Muscle of arm (tissue), 12 donors: ENCODE results near the gene INO80B. TPM values are rescaled to one million over a fixed set of nuclear protein-coding genes. Genes with fewer than 3 reads are reported as not detected.
A peak's percentile ranks its signal among the peaks of the same experiment; 100 is the strongest.
"Not testable (repeated sequence)": the region's sequence is repeated elsewhere in the genome, so short reads cannot be mapped to it uniquely, and the experiment has no call there.

Source experiments
- DNase-seq: peaks from one replicate; pipeline ENCODE4 v3.0.0-alpha.2; 2013
- polyA plus RNA-seq, 12 donors: library from polyadenylated mRNA; unstranded; fragments of 120-200 nt; gene quantifications; one replicate each; pipeline ENCODE4 v1.2.1, GENCODE V29; 2013; ENCODE audit not compliant: insufficient read length in 12 of 12

INO80B gene
- polyA plus RNA-seq, 12 donors = 12.8 to 42.3 (median 16.1) TPM; not detected in 1

DNA sequence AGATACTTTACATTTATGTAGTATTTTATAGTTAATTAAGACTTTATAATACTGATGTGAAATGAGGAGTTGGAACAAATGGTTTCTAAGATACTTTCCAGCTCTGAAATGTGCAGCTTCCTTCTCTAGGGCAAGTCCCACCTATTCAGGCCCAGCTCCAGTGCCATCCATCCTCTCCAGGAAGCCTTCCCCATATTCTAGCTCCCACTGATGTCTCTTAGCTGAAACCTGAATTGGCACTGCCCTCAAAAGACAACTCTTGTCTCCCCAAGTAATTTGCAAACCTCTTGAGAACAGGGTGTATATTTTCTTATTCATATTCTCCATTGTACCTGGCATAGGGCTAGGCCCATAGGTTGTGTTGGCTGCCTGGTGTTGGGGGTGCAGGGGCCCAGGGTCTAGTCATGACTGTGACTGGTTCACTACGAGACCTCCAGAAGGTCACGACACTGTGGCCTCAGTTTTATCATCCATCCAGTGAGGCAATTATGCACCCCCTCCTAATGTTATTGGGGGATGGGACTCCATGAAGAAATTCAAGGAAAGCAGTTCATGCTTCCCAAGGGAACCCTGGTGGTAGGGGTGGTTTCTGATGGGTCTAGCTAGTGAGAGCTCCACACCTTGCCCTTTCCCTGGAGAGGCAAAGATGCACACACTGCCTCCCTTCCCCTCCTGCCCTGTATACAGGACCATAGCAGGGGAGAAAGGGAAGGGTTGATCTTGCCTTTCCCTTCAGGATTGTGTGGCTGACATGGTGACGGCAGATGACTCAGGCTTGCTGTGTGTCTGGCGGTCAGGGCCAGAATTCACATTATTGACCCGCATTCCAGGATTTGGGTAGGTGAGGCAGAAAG, 30.5 kb upstream of the INO80B start:
- DNase-seq = no peak

DNA sequence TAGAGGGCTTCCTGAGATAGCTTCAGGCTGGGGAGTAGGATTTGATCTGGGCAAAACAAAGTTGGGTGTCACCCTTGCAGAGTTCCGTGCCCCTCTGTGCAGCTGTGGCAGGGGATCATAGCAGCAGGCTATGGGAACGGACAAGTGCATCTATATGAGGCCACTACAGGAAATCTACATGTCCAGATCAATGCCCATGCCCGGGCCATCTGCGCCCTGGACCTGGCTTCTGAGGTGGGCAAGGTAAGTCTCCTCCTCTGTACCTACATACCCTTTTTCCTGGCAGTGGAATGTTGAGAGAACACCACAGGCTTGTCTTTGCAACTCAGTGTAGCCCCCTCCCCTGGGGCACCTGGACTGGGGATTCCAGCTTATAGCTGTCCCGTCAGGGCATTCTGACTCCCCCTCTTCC, 29.9 kb upstream of the INO80B start:
- DNase-seq = no peak

DNA sequence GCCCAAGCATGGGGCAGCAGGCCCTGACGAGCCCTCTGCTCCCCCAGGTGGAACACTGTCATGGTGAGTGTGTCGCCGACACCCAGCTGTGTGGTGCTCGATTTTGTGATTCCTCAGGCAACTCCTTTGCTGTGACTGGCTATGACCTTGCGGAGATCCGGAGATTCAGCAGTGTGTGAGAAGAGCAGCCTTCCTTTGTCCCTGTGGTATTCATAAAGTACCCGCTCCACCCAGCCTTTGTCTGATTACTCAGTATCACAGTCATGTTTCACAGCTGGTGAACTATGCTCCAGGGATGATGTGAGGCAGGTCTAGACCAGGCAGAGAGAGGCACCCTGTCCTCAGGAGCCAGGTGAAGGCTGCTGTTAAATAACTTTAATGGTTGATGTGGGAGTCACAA, 29.4 kb upstream of the INO80B start:
- no peak for DNase-seq

DNA sequence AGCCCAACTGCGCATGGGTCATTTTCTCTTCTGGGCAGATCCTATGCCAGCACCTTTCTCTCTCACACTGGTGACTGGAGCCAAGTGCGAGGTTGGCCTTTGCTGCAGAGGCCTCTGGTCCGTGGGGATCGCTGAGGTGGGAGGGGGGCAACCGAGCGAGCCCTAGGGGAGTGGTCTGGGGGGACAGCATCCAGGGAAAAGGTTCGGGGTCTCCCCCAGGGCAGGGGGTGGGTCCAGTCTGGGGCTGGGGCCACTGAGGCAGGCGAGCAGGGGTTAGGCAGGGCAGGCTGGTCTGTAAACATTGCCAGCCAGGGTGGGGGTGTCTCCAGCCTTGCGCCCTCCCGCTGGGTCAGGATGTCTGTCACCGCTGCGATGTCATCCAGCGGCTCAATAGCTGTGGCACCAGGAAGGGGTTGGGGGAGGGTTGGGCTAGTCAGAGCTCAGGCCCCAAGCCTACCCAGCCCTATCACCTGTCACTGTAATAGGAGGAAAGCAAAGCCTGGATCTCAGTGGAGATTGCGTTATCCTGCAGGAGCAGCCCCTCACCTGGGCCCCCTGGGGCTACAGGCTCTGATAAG, 28.6 kb upstream of the INO80B start:
- no peak for DNase-seq

DNA sequence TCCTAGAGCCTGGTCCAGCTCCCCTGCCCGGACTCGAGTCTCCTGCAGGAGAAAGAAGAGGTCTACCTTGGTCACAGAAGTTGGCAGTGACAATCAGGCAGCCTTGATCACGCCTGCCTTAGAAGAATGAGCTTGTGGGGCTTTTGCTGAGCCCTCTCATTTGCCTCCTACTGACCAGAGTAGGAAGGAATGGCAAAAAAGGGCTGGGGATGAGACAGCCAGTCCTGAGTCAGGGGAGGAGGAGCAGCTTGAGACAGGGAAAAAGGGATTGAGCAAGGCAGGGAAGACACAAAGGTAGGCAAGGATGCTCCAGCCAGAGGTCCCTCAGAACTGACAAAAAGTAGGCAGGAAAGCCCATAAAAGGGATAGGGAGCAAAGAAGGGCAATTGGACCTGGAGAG, 27.3 kb upstream of the INO80B start:
- no peak for DNase-seq

DNA sequence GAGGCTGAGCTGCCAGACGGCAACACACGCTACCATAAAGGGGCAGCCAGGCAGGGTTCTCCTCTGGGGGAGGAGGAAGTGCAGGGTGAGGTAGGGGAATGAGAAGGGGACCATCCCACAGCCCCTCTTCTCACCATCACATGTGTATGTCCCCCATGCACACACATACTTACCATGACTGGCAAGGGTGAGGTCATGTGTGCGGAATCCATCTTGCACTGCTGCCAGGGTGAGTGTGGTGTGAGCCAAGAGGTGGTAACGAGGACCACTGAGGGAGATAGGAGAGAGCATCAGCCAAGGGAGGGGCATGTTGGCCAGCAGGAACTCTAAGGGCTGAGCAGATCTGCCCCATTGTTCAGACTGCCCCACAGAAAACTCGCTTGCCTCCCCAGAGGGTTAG, 26.2 kb upstream of the INO80B start:
- no peak for DNase-seq

DNA sequence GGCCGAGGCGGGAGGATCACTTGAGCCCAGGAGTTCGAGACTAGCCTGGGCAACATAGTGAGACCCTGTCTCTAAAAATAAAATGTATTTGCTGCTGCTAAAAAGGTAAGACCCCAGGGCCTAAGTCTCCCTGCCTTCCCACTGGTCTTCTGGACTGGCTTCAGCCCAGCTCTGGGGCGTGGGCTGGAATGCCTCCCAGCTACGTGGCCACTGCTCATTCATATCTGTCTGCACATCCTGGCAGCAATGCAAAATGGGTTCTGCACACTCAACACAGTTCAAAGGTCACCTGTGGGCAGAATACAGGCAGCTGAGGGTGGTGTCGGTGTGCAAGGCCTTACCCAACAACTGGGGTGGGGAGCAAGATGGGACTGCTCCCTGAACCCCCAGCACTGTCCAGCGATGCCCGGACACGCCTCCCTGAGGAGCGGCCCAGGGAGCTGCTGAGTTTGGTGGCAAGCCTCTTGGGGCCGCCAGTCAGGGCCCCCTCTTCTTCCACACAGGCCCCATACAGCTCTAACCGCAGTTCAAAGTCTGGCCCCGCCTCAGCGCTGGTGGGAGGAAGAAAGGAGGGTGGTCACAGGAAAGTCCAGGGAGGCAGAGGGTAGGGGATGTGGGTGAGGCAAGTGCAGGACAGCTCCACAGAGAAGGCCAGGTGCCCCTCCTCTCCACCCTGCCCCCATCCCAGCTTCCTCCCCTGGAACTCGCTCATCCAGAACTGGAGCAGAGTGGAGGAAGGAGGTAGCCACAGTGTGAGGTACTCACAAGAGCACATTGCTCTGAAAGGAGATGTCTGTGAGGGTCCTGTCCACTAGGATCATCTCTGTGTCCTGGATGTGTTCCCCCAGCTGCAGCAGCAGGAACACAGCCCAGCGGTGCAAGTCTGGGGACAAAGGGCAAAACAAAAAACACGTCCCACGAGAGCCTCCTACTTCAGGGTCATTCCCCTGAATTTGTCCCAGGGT, 25.1 kb upstream of the INO80B start:
- no peak for DNase-seq

DNA sequence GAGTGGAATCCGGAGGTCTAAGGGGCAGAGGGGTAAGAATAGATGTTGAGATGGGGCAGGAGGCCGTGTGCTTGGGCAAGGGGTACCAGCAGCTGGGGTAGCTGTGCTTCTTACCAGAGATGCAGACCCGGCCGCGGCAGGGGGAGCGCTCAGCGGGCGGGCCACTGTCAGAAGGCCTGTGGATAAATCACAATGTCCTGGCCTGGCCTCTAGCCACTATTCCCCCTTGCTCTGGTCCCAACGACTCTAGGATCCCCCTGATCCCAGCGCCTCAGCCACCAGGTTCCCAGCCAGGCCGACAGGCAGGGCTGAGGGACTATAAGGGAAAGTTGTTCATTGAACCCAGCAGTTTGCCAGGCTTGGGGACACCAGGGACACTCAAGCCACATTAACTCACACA, 24.4 kb upstream of the INO80B start:
- DNase-seq = no peak

DNA sequence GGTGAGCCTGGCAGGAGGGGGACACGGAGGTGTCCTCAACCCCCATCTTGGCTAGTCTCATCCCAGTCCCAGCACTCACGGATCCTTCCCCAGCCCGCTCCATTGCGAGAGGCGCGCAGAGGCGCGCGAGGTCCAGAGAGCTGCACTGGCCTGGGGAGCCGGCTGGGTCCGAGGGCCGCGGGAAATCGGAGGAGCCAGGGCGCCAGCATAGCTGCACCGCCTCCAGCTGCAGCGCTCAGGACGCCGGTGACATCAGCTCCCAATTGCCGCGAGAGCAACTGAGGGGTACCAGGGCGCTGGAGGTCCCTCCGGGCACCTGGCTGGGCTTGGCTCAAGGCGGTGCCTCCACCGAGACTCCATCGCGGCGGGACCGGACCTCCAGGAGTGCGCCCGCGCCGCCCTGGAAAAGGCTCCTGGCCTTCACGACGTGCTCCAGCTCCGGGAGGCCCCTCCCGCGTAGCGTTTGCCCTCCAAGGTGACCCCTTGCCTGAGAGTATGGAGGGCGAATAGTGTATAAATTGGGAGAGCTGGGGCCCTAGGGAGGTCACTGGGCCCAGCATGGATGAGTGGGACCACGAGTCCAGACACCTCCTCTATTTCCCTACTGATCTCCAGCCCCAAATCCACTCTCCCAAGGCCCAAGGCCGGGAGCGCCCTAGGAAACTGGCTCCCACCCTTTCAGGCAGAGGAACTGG, 18.6 kb upstream of the INO80B start:
- no peak for DNase-seq

DNA sequence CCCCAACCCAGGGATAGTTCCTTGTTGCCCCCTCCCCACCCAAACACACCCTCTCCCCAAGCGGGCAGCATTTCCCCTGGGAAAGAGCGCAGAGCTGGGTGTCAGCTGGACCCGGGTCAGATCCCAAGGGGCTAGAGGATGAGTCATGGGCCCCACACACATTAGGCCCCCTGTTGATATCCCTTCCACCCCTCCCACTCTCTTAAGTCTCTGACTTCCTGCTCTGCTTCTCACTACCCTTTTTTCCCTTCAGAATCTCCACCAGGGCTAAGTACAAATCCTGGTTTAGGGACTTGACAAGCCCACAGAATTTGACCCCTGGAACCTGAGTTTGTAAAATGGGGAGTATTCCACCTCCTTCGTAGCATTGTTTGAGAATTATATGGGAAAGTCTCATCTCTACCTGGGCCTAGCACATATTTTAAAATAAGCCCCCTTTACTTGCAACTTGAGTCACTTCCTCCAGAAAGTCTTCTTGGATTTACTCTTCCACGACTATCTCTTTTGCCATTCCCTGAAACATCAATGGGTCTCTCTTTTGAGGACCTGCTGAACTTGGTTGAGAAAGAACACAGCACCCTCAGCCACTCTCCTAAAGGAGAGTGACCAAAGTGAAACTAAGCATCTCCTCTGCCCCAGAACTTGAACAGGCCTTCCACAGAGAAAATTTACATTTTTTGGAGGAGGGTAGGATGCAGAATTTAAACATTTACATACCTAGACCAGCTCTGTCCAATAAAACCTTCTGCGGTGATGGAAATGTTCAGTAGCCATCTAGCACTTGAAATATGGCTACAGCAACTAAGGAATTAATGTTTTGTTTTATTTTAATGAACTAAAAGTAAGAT, 17.8 kb upstream of the INO80B start:
- DNase-seq = no peak

DNA sequence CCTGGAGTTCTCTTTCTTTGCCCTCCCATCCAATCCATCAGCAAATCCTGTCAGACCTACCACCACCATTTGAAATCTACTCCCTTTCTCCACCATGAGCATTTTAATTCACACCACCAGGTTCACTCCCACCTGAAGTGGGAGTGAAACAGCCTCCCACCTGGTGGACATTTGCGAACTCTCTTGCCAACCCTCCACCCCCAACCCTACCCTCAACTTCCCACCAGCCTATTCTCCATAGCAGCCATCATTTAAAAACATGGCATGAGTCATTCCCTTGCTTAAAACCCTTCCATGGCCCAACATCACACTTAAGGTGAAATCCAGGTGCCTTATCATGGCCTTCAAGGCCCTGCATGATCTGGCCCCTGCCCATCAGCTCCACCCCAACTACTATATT, 16.6 kb upstream of the INO80B start:
- DNase-seq = no peak

DNA sequence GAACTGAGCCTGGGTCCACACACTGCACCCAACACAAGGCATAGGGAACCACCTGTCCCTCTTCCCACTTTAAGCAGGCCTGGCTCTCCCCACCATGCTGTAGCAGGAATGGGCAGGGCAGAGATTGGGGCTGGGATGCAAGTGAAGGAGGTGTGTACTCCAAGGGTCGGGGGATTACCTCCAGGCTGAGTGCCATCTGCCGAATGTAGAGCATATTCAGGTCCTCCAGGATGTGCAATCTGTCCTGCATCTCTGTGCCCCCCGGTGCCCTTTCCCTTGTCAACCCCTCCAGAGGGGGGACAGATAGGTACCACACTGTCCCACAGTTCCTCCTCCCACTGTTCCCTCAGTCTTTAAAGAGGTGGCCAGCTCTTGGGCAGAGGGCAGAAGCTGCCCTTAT, 15.5 kb upstream of the INO80B start:
- no peak for DNase-seq

DNA sequence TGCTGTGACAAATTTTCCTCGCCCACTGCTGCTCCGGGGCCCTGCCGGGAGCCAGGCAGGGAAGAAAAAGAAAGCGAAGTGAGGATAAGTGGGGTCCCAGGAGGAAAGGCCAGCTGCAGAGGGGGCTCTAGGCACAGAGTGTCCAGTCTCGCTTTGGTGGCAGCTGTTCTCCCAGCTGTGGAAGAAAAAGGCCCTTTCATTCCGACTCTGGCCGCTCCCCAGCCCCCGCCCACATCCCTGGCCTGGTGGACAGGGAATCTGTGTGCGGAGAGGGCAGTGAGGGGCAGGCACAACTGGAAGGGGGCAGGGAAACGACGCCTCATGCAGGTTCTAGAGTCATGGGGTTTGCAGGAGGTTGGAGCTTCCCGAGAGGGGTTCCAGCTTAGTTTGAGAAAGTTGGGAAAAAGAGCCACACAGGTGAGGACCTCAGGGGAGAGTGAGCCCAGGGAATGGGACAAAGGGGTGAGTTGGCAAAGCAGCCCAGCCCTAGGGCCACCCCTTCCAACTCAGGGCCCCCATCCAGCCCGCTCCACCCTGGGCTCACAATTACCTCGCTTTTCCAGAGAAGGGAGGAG, 15.0 kb upstream of the INO80B start:
- peak; percentile 80 for DNase-seq

DNA sequence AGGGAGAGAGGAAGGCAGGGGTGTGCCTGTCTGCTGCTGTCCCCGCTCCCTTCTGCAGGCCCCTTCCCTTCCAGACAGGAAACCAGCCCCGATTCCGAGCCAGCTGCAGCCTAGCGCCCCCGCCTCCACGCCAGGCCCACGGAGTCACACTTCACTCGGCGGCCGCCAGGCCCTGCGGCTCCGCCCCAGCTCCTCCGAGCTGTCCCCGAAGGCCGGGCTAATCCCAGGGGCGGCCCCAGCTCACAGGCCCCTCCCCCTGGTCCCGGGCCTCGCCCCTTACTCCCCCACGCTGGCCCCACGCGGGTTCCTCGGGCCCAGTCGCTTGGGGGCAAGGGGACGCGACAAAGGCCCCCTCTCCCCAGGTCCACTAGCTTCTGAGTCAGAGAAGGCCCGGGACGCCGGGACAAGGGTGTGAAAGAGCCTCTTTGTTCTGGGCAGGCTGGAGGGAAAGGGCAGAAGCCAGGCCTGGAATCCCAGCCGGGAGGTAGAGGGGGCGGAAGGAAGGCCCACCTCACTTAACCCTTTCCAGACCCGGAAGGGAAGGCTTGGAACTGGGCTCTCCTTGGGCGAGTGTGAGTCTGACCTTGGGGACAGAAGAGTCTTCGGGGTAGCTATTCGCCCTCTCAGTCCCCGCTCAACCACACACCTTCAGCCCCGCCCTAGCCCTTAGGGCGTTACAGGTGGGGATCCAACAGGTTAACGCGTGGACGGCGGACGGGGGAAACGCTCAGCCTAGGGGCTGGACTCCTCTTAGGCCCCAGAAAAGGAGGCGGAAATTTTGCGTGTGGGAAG, 14.3 kb upstream of the INO80B start:
- peak; percentile 92 for DNase-seq

DNA sequence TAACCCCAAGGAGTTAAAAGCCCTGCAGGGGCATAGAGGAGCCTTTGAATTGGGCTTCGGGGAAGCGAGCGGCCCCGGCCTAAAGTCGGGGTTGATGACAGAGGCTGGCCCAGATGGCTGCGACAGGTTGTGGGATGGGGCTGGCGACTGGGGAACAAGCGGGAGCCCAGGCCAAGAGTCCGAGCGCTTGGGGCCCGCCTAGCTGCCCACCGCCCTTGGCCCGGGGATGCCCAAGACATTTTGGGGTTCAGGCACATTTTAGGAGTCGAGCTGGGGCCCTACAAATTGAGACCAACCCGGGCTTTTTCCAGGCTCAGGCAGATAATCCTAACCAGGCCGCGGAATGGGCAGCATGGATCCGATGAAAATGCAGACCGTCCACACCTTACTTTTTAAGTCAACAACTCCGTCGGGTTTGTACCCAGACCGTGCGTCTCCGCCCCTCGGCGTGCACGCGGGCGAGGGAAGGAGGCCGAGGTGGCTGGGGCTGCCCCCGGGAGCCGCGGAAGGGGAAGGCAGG, 13.7 kb upstream of the INO80B start:
- DNase-seq = no peak

DNA sequence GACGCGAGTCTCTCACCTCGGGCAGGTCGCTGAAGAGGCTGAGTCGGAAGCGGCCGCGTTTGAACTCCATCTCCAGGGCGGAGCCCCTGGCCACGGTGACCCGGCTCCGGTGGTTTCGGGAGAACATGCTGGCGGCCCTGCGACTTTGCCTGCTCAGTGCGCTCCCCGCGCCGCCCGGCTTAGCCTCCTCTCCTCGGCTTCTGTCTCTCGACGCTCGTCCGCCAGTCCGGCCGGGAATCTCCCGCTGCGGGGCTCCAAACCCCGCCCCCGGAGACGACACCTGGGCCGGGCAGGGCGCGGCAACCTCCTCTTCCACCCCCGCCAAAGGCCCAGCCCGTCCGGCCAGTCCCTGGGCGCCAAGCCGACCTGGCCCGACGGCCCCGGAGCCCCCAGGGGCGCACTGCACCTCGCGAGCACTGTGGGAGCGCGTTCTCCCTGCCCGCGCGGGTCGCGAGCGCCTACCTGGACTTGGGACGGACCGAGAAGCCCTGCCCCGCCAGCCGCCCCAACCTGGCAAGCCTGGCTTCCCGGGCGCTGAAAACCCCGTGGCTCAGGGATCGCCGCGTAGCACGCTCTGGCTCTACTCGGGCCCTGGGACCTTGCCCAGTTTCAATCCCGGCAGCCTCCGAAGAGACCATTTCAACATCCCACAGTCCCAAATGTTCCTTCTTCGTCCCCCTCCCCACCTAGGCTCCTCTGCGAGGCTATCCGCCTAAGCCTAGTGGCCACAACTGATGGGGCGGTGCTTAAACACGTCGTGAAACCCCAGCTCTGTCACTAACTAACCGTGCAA, 13.0 kb upstream of the INO80B start, which contains the start of gene RTKN:
Gene RTKN, minus strand, starts transcription at position 248 of the 793 bp plus-strand sequence. Its CDS starts 121 bp downstream, at position 127.
- DNase-seq = peak; percentile 38

DNA sequence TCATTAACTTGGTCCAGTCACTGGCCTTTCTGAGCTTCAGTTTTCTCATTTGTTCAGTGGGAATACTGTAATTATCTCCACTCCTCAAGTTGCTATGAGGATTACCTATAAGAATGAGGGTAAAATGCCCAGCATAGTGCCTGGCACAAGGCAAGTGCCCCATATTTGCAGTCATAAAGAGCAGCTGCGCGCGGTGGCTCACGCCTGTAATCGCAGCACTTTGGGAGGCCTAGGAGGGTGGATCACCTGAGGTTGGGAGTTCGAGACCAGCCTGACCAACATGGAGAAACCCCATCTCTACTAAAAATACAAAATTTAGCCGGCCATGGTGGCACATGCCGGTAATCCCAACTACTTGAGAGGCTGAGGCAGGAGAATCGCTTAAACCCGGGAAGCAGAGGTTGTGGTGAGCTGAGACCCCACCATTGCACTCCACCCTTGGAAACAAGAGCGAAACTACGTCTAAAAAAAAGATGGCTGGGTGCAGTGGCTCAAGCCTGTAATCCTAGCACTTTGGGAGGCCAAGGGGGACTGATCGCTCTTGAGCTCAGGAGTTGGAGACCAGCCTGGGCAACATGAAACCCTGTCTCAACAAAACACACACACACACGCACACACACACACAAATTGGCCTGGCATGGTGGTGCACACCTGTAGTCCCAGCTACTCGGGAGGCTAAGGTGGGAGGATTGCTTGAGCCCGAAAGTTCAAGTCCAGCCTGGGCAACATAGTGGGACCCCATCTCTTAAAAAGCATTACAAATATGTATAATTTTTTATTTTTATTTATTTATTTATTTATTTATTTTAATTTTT, 12.2 kb upstream of the INO80B start:
- DNase-seq = not testable (repeated sequence)
